Vagina (tissue), 2 donors: ENCODE data around the gene ZNF687. TPM values are rescaled to one million over a fixed set of nuclear protein-coding genes. Genes with fewer than 3 reads are reported as not detected.

Experiments used
- DNase-seq, 2 donors: peaks; one replicate each; pipeline ENCODE4 v3.0.0-alpha.2; 2017; ENCODE audit errors: extremely low spot score in 2 of 2
- H3K27ac ChIP-seq: fragments of 200-600 bp; sonication (generic); one replicate; pipeline ENCODE4 v1.5.1; 2019
- H3K27me3 ChIP-seq: fragments of 200-600 bp; sonication (generic); one replicate; pipeline ENCODE4 v1.5.1; 2019
- H3K36me3 ChIP-seq, 2 donors: fragments of 200-600 bp; sonication (generic); one replicate each; pipeline ENCODE4 v1.5.1; 2017 to 2019
- H3K4me1 ChIP-seq: fragments of 200-600 bp; sonication (generic); one replicate; pipeline ENCODE4 v1.5.1; 2019
- H3K4me3 ChIP-seq, 2 donors: fragments of 200-600 bp; sonication (generic); 1 replicate in 1 of 2; 2 replicates in 1 of 2; pipeline ENCODE4 v1.5.1; 2016 to 2019
- H3K9me3 ChIP-seq: fragments of 200-600 bp; sonication (generic); one replicate; pipeline ENCODE4 v1.5.1; 2019
- CTCF ChIP-seq, 3 experiments: fragments of 450-650 bp in 2 of 3; fragments of 200-600 bp in 1 of 3; sonication (generic) in 1 of 3; IDR thresholded peaks; one replicate each; pipeline ENCODE4 v1.5.1; 2017 to 2019; ENCODE audit warnings: antibody characterized with exemption in 3 of 3, mild to moderate bottlenecking in 2 of 3, moderate library complexity in 2 of 3
- POLR2A ChIP-seq, 2 donors: fragments of 450-650 bp; IDR thresholded peaks; one replicate each; pipeline ENCODE4 v1.6.1; 2017; ENCODE audit warnings: antibody characterized with exemption in 2 of 2, mild to moderate bottlenecking in 2 of 2, moderate library complexity in 2 of 2
- POLR2AphosphoS5 ChIP-seq, 2 donors: sonication (generic); formaldehyde crosslinking; IDR thresholded peaks; one replicate each; pipeline ENCODE4 v1.9.0; 2017; ENCODE audit warnings: antibody characterized with exemption in 2 of 2, mild to moderate bottlenecking in 2 of 2, low read depth in 1 of 2; ENCODE audit not compliant: insufficient read depth in 1 of 2
- intact Hi-C: fragments of 100-400 bp; cut with DNase I; formaldehyde crosslinking; loops from one replicate; pipeline ENCODE4 v1.15.1; 2023
- total RNA-seq: library from RNA; depleted of rRNA; stranded (reverse); fragments of >200 nt; gene quantifications from one replicate; pipeline ENCODE4 v1.2.3, GENCODE V29; 2016

ZNF687 gene
- total RNA-seq, 1 donor from 2014 or later: 26.8 TPM

DNA sequence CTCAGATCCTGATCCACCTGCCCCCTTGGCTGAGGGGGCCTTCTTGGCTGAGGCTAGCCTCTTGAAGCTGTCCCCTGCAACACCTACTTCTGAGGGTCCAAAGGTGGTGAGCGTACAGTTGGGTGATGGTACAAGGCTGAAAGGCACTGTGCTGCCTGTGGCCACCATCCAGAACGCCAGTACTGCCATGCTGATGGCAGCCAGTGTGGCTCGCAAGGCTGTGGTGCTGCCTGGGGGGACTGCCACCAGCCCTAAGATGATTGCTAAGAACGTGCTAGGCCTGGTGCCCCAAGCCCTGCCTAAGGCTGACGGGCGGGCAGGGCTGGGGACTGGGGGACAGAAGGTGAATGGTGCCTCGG, 5.2 kb downstream of the ZNF687 start:
- Histone ChIP-seq H3K4me1 (peaks cover 18% of the 10 kb centered on the region), H3K27ac (no peak overlapping the region), H3K4me3 (no peak overlapping the region), H3K9me3 (no peaks in the 10 kb centered on the region), H3K36me3 (peaks cover 8 to 50% of the 10 kb centered on the region in 2 donors), H3K27me3 (no peaks in the 10 kb centered on the region)
- DNase-seq: no peak
- TF ChIP-seq POLR2A (IDR thresholded peaks at IDR 0.05) (no peak), POLR2AphosphoS5 (IDR thresholded peaks at IDR 0.05; ENCODE audit: insufficient read depth in 1 of 2, low read depth in 1 of 2) (no peak), CTCF (IDR thresholded peaks at IDR 0.05) (no peak)
- intact Hi-C loops: no loop called here

DNA sequence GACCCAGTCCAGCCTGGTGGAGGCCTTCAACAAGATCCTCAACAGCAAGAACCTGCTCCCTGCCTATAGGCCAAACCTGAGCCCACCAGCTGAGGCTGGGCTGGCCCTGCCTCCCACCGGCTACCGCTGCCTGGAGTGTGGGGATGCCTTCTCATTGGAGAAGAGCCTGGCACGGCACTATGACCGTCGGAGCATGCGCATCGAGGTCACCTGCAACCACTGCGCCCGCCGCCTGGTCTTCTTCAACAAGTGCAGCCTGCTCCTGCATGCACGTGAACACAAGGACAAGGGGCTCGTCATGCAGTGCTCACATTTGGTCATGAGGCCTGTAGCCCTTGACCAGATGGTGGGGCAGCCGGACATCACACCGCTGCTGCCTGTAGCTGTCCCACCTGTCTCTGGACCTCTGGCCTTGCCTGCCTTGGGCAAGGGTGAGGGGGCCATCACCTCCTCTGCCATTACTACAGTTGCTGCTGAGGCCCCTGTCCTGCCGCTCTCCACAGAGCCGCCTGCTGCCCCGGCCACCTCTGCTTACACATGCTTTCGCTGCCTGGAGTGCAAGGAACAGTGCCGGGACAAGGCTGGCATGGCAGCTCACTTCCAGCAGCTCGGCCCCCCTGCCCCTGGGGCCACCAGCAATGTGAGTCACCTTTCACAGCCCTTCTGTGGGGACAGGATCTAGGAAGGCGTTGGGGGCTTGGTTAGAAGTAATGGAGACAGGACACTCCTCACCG, 5.8 kb downstream of the ZNF687 start:
- Histone ChIP-seq H3K9me3 (no peaks in the 10 kb centered on the region), H3K27me3 (no peaks in the 10 kb centered on the region), H3K27ac (no peak overlapping the region), H3K4me3 (no peak overlapping the region), H3K4me1 (peaks cover 16% of the 10 kb centered on the region), H3K36me3 (peaks cover 8 to 56% of the 10 kb centered on the region in 2 donors)
- TF ChIP-seq CTCF (IDR thresholded peaks at IDR 0.05) (no peak), POLR2AphosphoS5 (IDR thresholded peaks at IDR 0.05; ENCODE audit: insufficient read depth in 1 of 2, low read depth in 1 of 2) (no peak), POLR2A (IDR thresholded peaks at IDR 0.05) (no peak)
- intact Hi-C loops: no loop called here
- no peak for DNase-seq

DNA sequence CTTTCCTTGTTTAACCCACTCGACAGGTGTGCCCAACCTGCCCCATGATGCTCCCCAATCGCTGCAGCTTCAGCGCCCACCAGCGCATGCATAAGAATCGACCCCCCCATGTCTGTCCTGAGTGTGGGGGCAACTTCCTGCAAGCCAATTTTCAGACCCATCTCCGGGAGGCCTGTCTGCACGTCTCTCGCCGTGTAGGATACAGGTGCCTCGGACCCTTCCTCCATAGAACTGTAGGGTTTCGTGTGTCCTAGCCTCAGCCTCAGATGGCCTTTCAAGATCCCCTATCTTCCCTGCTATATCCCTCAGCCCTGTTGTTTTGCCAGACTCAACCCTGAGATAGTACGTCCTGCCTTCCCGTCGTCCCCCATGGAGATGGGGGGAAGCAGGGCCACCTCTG, 6.4 kb downstream of the ZNF687 start:
- no peak for TF ChIP-seq CTCF (IDR thresholded peaks at IDR 0.05)
- TF ChIP-seq POLR2AphosphoS5 (IDR thresholded peaks at IDR 0.05; ENCODE audit: insufficient read depth in 1 of 2, low read depth in 1 of 2): no peak
- no peak for TF ChIP-seq POLR2A (IDR thresholded peaks at IDR 0.05)
- intact Hi-C loops: no loop called here

GRCh38 chr1:151289080-151289935, 7.2 kb downstream of the ZNF687 start:
- H3K27ac ChIP-seq: no peak overlapping the region
- no peak overlapping the region for H3K4me3 ChIP-seq
- no peaks in the 10 kb centered on the region for H3K27me3 ChIP-seq
- no peak for TF ChIP-seq POLR2AphosphoS5 (IDR thresholded peaks at IDR 0.05; ENCODE audit: insufficient read depth in 1 of 2, low read depth in 1 of 2)
- TF ChIP-seq POLR2A (IDR thresholded peaks at IDR 0.05): no peak
- TF ChIP-seq CTCF (IDR thresholded peaks at IDR 0.05): no peak
- H3K36me3 ChIP-seq: peaks cover 8 to 70% of the 10 kb centered on the region in 2 donors
- intact Hi-C loops: no loop called here
- peaks cover 2% of the 10 kb centered on the region for H3K4me1 ChIP-seq
- H3K9me3 ChIP-seq: no peaks in the 10 kb centered on the region
- no peak for DNase-seq

More for the DNA sequence above, 6.4 kb downstream of the ZNF687 start:
- Histone ChIP-seq H3K27ac (no peak overlapping the region), H3K4me1 (peaks cover 10% of the 10 kb centered on the region), H3K27me3 (no peaks in the 10 kb centered on the region), H3K36me3 (peaks cover 8 to 61% of the 10 kb centered on the region in 2 donors), H3K4me3 (no peak overlapping the region), H3K9me3 (no peaks in the 10 kb centered on the region)
- DNase-seq: no peak
